Frontal cortex (tissue), 4 donors: ENCODE measurements around the gene ARID4A. TPM values are rescaled to one million over a fixed set of nuclear protein-coding genes. Genes with fewer than 3 reads are reported as not detected.
"Not testable (repeated sequence)": the region's sequence is repeated elsewhere in the genome, so short reads cannot be mapped to it uniquely, and the experiment has no call there.

Experiments used
- DNase-seq, 2 donors: peaks; one replicate each; pipeline ENCODE4 v3.0.0; 2012; ENCODE audit warnings: low spot score in 2 of 2
- FAIRE-seq: peaks from 2 replicates; lab custom pipeline; 2012; peaks lifted over from hg19 to GRCh38; lab: Jason Lieb, UNC
- total RNA-seq: library from RNA; depleted of rRNA; stranded (reverse); fragments of >200 nt; gene quantifications from one replicate; pipeline ENCODE4 v1.2.3, GENCODE V29; 2014
- donor health status: control.
- donor health status: control.
- donor health status: control.

The ARID4A gene
- total RNA-seq, 1 donor from 2014 or later, result 59.1 TPM

- DNase-seq (no peak), FAIRE-seq (no peak)
These were observed 42.9 kb downstream of the ARID4A start for GRCh38 chr14:58341152-58341748.

GRCh38 chr14:58343535-58343934 is 45.2 kb downstream of the ARID4A start:
- DNase-seq, FAIRE-seq: not testable (repeated sequence)

- no peak for FAIRE-seq
- DNase-seq, result no peak
These were observed 55.4 kb downstream of the ARID4A start for GRCh38 chr14:58353516-58354299.

GRCh38 chr14:58354808-58355207 is 56.5 kb downstream of the ARID4A start:
- DNase-seq, result no peak
- no peak for FAIRE-seq

- no peak for FAIRE-seq
- no peak for DNase-seq
These were observed 57.9 kb downstream of the ARID4A start for GRCh38 chr14:58356268-58356667.

- DNase-seq, FAIRE-seq: not testable (repeated sequence)
These were observed 63.9 kb downstream of the ARID4A start for GRCh38 chr14:58362272-58362671.

GRCh38 chr14:58362798-58363412 is 64.5 kb downstream of the ARID4A start:
- FAIRE-seq, result no peak
- no peak for DNase-seq

GRCh38 chr14:58364316-58364715 is 66.0 kb downstream of the ARID4A start:
- no peak for DNase-seq
- FAIRE-seq, result no peak

- no peak for DNase-seq
- no peak for FAIRE-seq
These were observed 68.9 kb downstream of the ARID4A start for GRCh38 chr14:58367296-58367695.

- FAIRE-seq (peak; percentile 13), DNase-seq (no peak)
These were observed 70.6 kb downstream of the ARID4A start for GRCh38 chr14:58368956-58369355.

- DNase-seq, result no peak
- FAIRE-seq, result no peak
These were observed 78.4 kb downstream of the ARID4A start for GRCh38 chr14:58376791-58377190.

GRCh38 chr14:58390830-58391229 is 92.5 kb downstream of the ARID4A start:
- DNase-seq (no peak), FAIRE-seq (no peak)

GRCh38 chr14:58395562-58395811 is 97.1 kb downstream of the ARID4A start:
- FAIRE-seq (no peak), DNase-seq (no peak)

- DNase-seq, result peak; percentile 75 to 81
- FAIRE-seq, result no peak
These were observed 97.7 kb downstream of the ARID4A start, which contains the start of gene TOMM20L for GRCh38 chr14:58395812-58396788. TOMM20L (plus strand) TSS chr14:58395930; CDS start chr14:58395958, 28 bp downstream.

- no peak for FAIRE-seq
- no peak for DNase-seq
These were observed 98.8 kb downstream of the ARID4A start for GRCh38 chr14:58397156-58397555.

- DNase-seq (no peak), FAIRE-seq (no peak)
These were observed 100.1 kb downstream of the ARID4A start for GRCh38 chr14:58398495-58398894.

- FAIRE-seq, result no peak
- no peak for DNase-seq
These were observed 100.5 kb downstream of the ARID4A start for GRCh38 chr14:58398895-58399294.

- DNase-seq, result no peak
- no peak for FAIRE-seq
These were observed 103.2 kb downstream of the ARID4A start for GRCh38 chr14:58401587-58401986.

GRCh38 chr14:58408681-58409215 is 110.4 kb downstream of the ARID4A start:
- DNase-seq, result no peak
- FAIRE-seq, result peak; percentile 98

GRCh38 chr14:58414845-58415244 is 116.5 kb downstream of the ARID4A start:
- DNase-seq (no peak), FAIRE-seq (no peak)
